ENCODE measurements around the gene CFAP20. TPM values are rescaled to one million over a fixed set of nuclear protein-coding genes. Genes with fewer than 3 reads are reported as not detected.

Gene CFAP20
- total RNA-seq, 2 experiments from 2014 or later = 250 to 261 TPM

GRCh38 chr16:58127033-58127556 is 2.1 kb downstream of the CFAP20 start:
- TF ChIP-seq CTCF (IDR thresholded peaks at IDR 0.05) = peak; percentile 36
- H3K9me3 Mint-ChIP-seq = peaks cover 2% of the 10 kb centered on the region
- peaks cover 61% of the 10 kb centered on the region for H3K4me1 Mint-ChIP-seq (ENCODE audit: low read depth)
- no peaks in the 10 kb centered on the region for H3K27me3 ChIP-seq (ENCODE audit: control insufficient read depth in 1 of 2, insufficient read depth in 2 of 2, low read length in 2 of 2)
- H3K36me3 ChIP-seq (ENCODE audit: insufficient read depth, low read length) = peaks cover 3% of the 10 kb centered on the region
- H3K27ac Mint-ChIP-seq = peak overlapping the region; percentile 88
- peak overlapping the region; percentile 48 to 65 for H3K27ac ChIP-seq (ENCODE audit: low read depth in 1 of 2, low read length in 2 of 2)
- H3K4me1 ChIP-seq (ENCODE audit: insufficient read depth, low read length) = peaks cover 46% of the 10 kb centered on the region
- POLR2A ChIA-PET = interaction anchor here (0.9 kb wide), 1 partner anchor 142 kb away, joined by 4 read pairs; no protein-coding TSS in a partner anchor
- H3K27me3 Mint-ChIP-seq = no peaks in the 10 kb centered on the region
- CTCF ChIA-PET = interaction anchor here (0.7 to 5.4 kb wide), 5 partner anchors 11 to 116 kb away, joined by 3 to 21 read pairs (median 3); no protein-coding TSS in a partner anchor
- H3K4me3 ChIP-seq (ENCODE audit: low read length) = peak overlapping the region; percentile 99
- intact Hi-C loops (cut with DNase I, micrococcal nuclease) = loop anchor here (2.0 to 10.0 kb wide), 9 partner anchors 70 to 940 kb away; partner anchors contain the start of genes KATNB1 (in 2 of the 2), CSNK2A2 (in 1 of the 2), PSME3IP1 (in 1 of the 2) and RSPRY1 (in 1 of the 2)
- peaks cover 27% of the 10 kb centered on the region for H3K36me3 Mint-ChIP-seq (ENCODE audit: low read depth)
- ATAC-seq (ENCODE audit: poor library complexity) (peak; percentile 52), DNase-seq (peak in 6 of 14 experiments; percentile 8 to 85 (median 66))
- peaks cover 0 to 7% of the 10 kb centered on the region in 2 experiments for H3K9me3 ChIP-seq (ENCODE audit: control insufficient read depth in 1 of 2, insufficient read depth in 1 of 2, low read length in 2 of 2)
- H3K4me3 Mint-ChIP-seq = peak overlapping the region; percentile 91

- H3K27ac ChIP-seq (ENCODE audit: low read depth in 1 of 2, low read length in 2 of 2) = peak overlapping the region in 1 of 2 donors; percentile 5
- ChIA-PET CTCF (interaction anchor here (0.7 to 5.4 kb wide), 5 partner anchors 11 to 116 kb away, joined by 3 to 21 read pairs (median 3); no protein-coding TSS in a partner anchor), POLR2A (interaction anchor here (0.9 kb wide), 1 partner anchor 142 kb away, joined by 4 read pairs; no protein-coding TSS in a partner anchor)
- Mint-ChIP-seq H3K4me3 (peak overlapping the region; percentile 91), H3K4me1 (ENCODE audit: low read depth) (peaks cover 67% of the 10 kb centered on the region), H3K36me3 (ENCODE audit: low read depth) (peaks cover 27% of the 10 kb centered on the region), H3K27ac (peak overlapping the region; percentile 88), H3K9me3 (peaks cover 2% of the 10 kb centered on the region), H3K27me3 (no peaks in the 10 kb centered on the region)
- TF ChIP-seq CTCF (IDR thresholded peaks at IDR 0.05) = no peak
- intact Hi-C loops (cut with DNase I, micrococcal nuclease) = loop anchor here (2.0 to 10.0 kb wide), 9 partner anchors 71 to 939 kb away; partner anchors contain the start of genes KATNB1 (in 2 of the 2), CSNK2A2 (in 1 of the 2), PSME3IP1 (in 1 of the 2) and RSPRY1 (in 1 of the 2)
- no peak overlapping the region for H3K4me3 ChIP-seq (ENCODE audit: low read length)
- H3K4me1 ChIP-seq (ENCODE audit: insufficient read depth, low read length) = peaks cover 52% of the 10 kb centered on the region
- peaks cover 3% of the 10 kb centered on the region for H3K36me3 ChIP-seq (ENCODE audit: insufficient read depth, low read length)
- H3K27me3 ChIP-seq (ENCODE audit: control insufficient read depth in 1 of 2, insufficient read depth in 2 of 2, low read length in 2 of 2) = no peaks in the 10 kb centered on the region
- ATAC-seq (ENCODE audit: poor library complexity) (no peak), DNase-seq (no peak)
- H3K9me3 ChIP-seq (ENCODE audit: control insufficient read depth in 1 of 2, insufficient read depth in 1 of 2, low read length in 2 of 2) = peaks cover 0 to 7% of the 10 kb centered on the region in 2 experiments
Observed at GRCh38 chr16:58126451-58126961, 2.7 kb downstream of the CFAP20 start.

GRCh38 chr16:58125781-58126335 is 3.3 kb downstream of the CFAP20 start:
- peaks cover 2% of the 10 kb centered on the region for H3K9me3 Mint-ChIP-seq
- DNase-seq (peak in 2 of 14 experiments; percentile 20 to 26), ATAC-seq (ENCODE audit: poor library complexity) (no peak)
- H3K27ac Mint-ChIP-seq = peak overlapping the region; percentile 88
- H3K27me3 Mint-ChIP-seq = no peaks in the 10 kb centered on the region
- H3K4me1 Mint-ChIP-seq (ENCODE audit: low read depth) = peaks cover 74% of the 10 kb centered on the region
- Histone ChIP-seq H3K4me1 (ENCODE audit: insufficient read depth, low read length) (peaks cover 55% of the 10 kb centered on the region), H3K36me3 (ENCODE audit: insufficient read depth, low read length) (peaks cover 3% of the 10 kb centered on the region), H3K4me3 (ENCODE audit: low read length) (no peak overlapping the region), H3K27ac (ENCODE audit: low read depth in 1 of 2, low read length in 2 of 2) (no peak overlapping the region), H3K27me3 (ENCODE audit: control insufficient read depth in 1 of 2, insufficient read depth in 2 of 2, low read length in 2 of 2) (no peaks in the 10 kb centered on the region), H3K9me3 (ENCODE audit: control insufficient read depth in 1 of 2, insufficient read depth in 1 of 2, low read length in 2 of 2) (peaks cover 0 to 7% of the 10 kb centered on the region in 2 experiments)
- TF ChIP-seq CTCF (IDR thresholded peaks at IDR 0.05) = no peak
- H3K36me3 Mint-ChIP-seq (ENCODE audit: low read depth) = peaks cover 27% of the 10 kb centered on the region
- intact Hi-C loops (cut with DNase I, micrococcal nuclease) = loop anchor here (2.0 to 10.0 kb wide), 9 partner anchors 71 to 939 kb away; partner anchors contain the start of genes KATNB1 (in 2 of the 2), CSNK2A2 (in 1 of the 2), PSME3IP1 (in 1 of the 2) and RSPRY1 (in 1 of the 2)
- ChIA-PET POLR2A (interaction anchor here (0.7 to 0.9 kb wide), 2 partner anchors 141 to 256 kb away, joined by 3 to 4 read pairs; no protein-coding TSS in a partner anchor), CTCF (interaction anchor here (0.9 to 5.4 kb wide), 3 partner anchors 13 to 49 kb away, joined by 3 to 21 read pairs (median 3); no protein-coding TSS in a partner anchor)
- peak overlapping the region; percentile 91 for H3K4me3 Mint-ChIP-seq

All from CD4-positive, alpha-beta T cell (primary cell).